Measurements from ENCODE around the gene TRIM69.
"Not testable (repeated sequence)": the region's sequence is repeated elsewhere in the genome, so short reads cannot be mapped to it uniquely, and the experiment has no call there.

Gene TRIM69

DNA sequence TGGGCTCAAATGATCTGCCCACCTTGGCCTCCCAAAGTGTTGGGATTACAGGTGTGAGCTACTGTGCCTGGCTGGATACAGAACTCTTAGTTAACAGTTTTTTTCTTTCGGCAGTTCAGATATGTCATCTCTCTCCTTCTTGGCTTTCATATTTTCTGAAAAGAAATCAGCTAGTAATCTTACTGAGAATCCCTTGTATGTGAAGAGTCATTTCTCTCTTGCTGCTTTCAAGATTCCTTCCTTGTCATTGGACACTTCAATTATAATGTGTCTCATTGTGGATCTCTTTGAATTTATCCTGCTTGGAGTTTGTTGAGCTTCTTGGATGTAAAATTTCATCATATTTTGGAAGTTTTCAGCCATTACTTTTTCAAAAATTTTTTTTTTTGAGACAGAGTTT is 17.0 kb downstream of the TRIM69 start:
- H3K36me3 Mint-ChIP-seq (ENCODE audit: low read depth): peaks cover 4% of the 10 kb centered on the region
- H3K4me3 Mint-ChIP-seq: no peak overlapping the region
- peaks cover 31% of the 10 kb centered on the region for H3K27me3 Mint-ChIP-seq (ENCODE audit: low read depth, poor library complexity)
- H3K4me1 Mint-ChIP-seq: no peaks in the 10 kb centered on the region
- TF ChIP-seq CTCF (IDR thresholded peaks at IDR 0.05): no peak
- peaks cover 40% of the 10 kb centered on the region for H3K9me3 Mint-ChIP-seq
- DNase-seq: no peak
- H3K27ac Mint-ChIP-seq: no peak overlapping the region

DNA sequence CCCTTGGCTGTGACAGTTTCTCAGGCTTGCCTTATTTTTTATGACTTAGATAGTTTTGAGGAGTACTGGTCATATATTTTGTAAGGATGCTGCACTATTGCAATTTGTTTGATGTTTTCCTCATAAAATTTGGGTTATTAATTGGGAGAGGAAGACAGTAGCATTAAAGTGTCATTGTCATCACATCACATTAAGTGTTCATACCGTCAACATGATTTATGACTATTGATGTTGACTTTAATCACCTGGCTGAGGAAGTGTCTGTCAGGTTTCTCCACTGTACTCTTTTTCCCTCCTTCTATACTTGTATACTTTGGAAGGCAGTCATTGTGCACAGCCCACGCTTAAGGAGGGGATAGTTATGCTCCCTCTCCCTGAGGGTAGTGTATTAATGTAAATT is 26.9 kb downstream of the TRIM69 start:
- Mint-ChIP-seq H3K4me1 (no peaks in the 10 kb centered on the region), H3K27me3 (ENCODE audit: low read depth, poor library complexity) (peaks cover 26% of the 10 kb centered on the region), H3K27ac (no peak overlapping the region), H3K36me3 (ENCODE audit: low read depth) (no peaks in the 10 kb centered on the region), H3K4me3 (no peak overlapping the region), H3K9me3 (peaks cover 8% of the 10 kb centered on the region)
- no peak for DNase-seq
- no peak for TF ChIP-seq CTCF (IDR thresholded peaks at IDR 0.05)

DNA sequence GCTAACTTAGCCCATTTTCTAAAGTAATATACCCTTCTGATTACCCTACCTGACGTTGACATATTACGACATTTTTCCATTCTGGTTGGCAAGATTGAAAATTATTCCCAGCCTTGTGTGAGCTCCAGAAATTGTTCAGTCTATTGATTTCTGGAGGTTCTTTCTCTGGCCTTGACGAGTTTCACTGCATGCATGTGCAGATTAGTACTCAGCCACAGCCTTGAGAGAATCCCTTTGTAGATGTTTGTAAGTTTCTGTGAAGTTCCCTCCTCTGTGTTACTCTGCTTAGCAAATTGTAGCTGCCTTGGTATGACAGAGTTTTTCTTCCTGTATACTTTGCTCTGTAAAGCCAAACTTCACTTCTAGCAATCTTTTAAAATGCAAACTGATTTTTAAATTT is 27.5 kb downstream of the TRIM69 start:
- Mint-ChIP-seq H3K4me1 (no peaks in the 10 kb centered on the region), H3K36me3 (ENCODE audit: low read depth) (no peaks in the 10 kb centered on the region), H3K27me3 (ENCODE audit: low read depth, poor library complexity) (peaks cover 20% of the 10 kb centered on the region), H3K9me3 (peaks cover 8% of the 10 kb centered on the region), H3K4me3 (no peak overlapping the region), H3K27ac (no peak overlapping the region)
- DNase-seq: no peak
- no peak for TF ChIP-seq CTCF (IDR thresholded peaks at IDR 0.05)

GRCh38 chr15:44765036-44765435 is 28.7 kb downstream of the TRIM69 start:
- TF ChIP-seq CTCF (IDR thresholded peaks at IDR 0.05): no peak
- DNase-seq: no peak

DNA sequence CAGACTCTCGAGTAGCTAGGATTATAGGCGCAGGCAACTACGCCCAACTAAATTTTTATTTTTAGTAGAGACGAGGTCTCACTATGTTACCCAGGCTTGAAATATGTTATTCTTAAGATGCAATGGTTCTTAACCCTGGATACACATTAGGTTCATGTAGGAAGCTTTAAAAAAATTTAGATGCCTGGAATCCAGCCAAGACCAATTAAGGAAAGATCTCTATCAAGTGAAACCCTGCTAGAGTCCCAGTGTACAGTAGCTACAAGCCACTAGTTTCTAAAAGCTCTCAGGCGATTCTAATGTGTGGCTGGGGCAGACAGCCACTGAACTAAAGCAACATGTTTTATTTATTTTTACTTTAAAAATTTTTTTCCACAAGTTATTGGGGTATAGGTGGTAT is 33.2 kb downstream of the TRIM69 start:
- Mint-ChIP-seq H3K4me1 (no peaks in the 10 kb centered on the region), H3K27ac (no peak overlapping the region), H3K36me3 (ENCODE audit: low read depth) (no peaks in the 10 kb centered on the region), H3K4me3 (no peak overlapping the region), H3K9me3 (peaks cover 51% of the 10 kb centered on the region), H3K27me3 (ENCODE audit: low read depth, poor library complexity) (peaks cover 10% of the 10 kb centered on the region)
- no peak for TF ChIP-seq CTCF (IDR thresholded peaks at IDR 0.05)
- no peak for DNase-seq

More at GRCh38 chr15:44765036-44765435, 28.7 kb downstream of the TRIM69 start:
- H3K4me3 Mint-ChIP-seq: no peak overlapping the region
- no peaks in the 10 kb centered on the region for H3K4me1 Mint-ChIP-seq
- no peak overlapping the region for H3K27ac Mint-ChIP-seq
- peaks cover 8% of the 10 kb centered on the region for H3K27me3 Mint-ChIP-seq (ENCODE audit: low read depth, poor library complexity)
- no peaks in the 10 kb centered on the region for H3K36me3 Mint-ChIP-seq (ENCODE audit: low read depth)
- peaks cover 15% of the 10 kb centered on the region for H3K9me3 Mint-ChIP-seq

- not testable (repeated sequence) for DNase-seq; H3K4me1 Mint-ChIP-seq; H3K27ac Mint-ChIP-seq; H3K36me3 Mint-ChIP-seq (ENCODE audit: low read depth); H3K4me3 Mint-ChIP-seq
- Mint-ChIP-seq H3K9me3 (peaks cover 52% of the 10 kb centered on the region), H3K27me3 (ENCODE audit: low read depth, poor library complexity) (peaks cover 10% of the 10 kb centered on the region)
Observed at GRCh38 chr15:44770715-44771114, 34.4 kb downstream of the TRIM69 start.

All from nephron progenitor cell (in vitro differentiated cells).